Ectodermal cell (in vitro differentiated cells): Measurements from ENCODE around the gene MRPS34.

Source experiments
- H3K27ac ChIP-seq: 2 replicates; pipeline ENCODE4 v1.7.0; 2013; ENCODE audit warnings: mild to moderate bottlenecking, low read depth, low read length; ENCODE audit not compliant: insufficient read depth, poor library complexity, severe bottlenecking
- H3K27me3 ChIP-seq: 2 replicates; pipeline ENCODE4 v1.7.0; 2013; ENCODE audit warnings: mild to moderate bottlenecking, low read length; ENCODE audit not compliant: insufficient read depth, control insufficient read depth, poor library complexity, severe bottlenecking
- H3K36me3 ChIP-seq: one replicate; pipeline ENCODE4 v1.7.0; 2013; ENCODE audit warnings: low read length; ENCODE audit not compliant: control insufficient read depth, insufficient read depth
- H3K4me1 ChIP-seq: one replicate; pipeline ENCODE4 v1.7.0; 2013; ENCODE audit warnings: low read length; ENCODE audit not compliant: control insufficient read depth, insufficient read depth
- H3K4me3 ChIP-seq: 2 replicates; pipeline ENCODE4 v1.7.0; 2013; ENCODE audit warnings: low read depth, low read length, control low read depth; ENCODE audit not compliant: insufficient read depth
- H3K9me3 ChIP-seq: 2 replicates; pipeline ENCODE4 v1.7.0; 2013; ENCODE audit warnings: mild to moderate bottlenecking, low read length, moderate library complexity; ENCODE audit not compliant: control insufficient read depth
- WGBS, 2 experiments: methylation state at CpG; one replicate each; pipeline ENCODE4 v1.1.7; 2013; ENCODE audit warnings: missing lambda C conversion rate in 2 of 2; 5-methylcytosine and 5-hydroxymethylcytosine counted together

MRPS34 gene

GRCh38 chr16:1768767-1769401 is 4.0 kb downstream of the MRPS34 start:
- no peak overlapping the region for H3K27ac ChIP-seq
- H3K4me3 ChIP-seq, result no peak overlapping the region
- H3K36me3 ChIP-seq, result peaks cover 22% of the 10 kb centered on the region
- 92 to 93% methylated on average over 26 of the region's 26 CpGs for WGBS, 2 experiments
- peaks cover 10% of the 10 kb centered on the region for H3K4me1 ChIP-seq
- no peaks in the 10 kb centered on the region for H3K27me3 ChIP-seq
- no peaks in the 10 kb centered on the region for H3K9me3 ChIP-seq

GRCh38 chr16:1768061-1768766 is 4.7 kb downstream of the MRPS34 start:
- Histone ChIP-seq H3K27me3 (no peaks in the 10 kb centered on the region), H3K9me3 (no peaks in the 10 kb centered on the region), H3K4me3 (no peak overlapping the region), H3K4me1 (peaks cover 8% of the 10 kb centered on the region), H3K36me3 (peaks cover 22% of the 10 kb centered on the region), H3K27ac (no peak overlapping the region)
- WGBS, 2 experiments, result 92% methylated on average over 41 of the region's 41 CpGs

GRCh38 chr16:1767116-1767994 is 5.6 kb downstream of the MRPS34 start:
- Histone ChIP-seq H3K9me3 (no peaks in the 10 kb centered on the region), H3K4me3 (no peak overlapping the region), H3K4me1 (peaks cover 13% of the 10 kb centered on the region), H3K27me3 (no peaks in the 10 kb centered on the region), H3K36me3 (peaks cover 22% of the 10 kb centered on the region), H3K27ac (no peak overlapping the region)
- 94 to 95% methylated on average over 42 of the region's 42 CpGs for WGBS, 2 experiments

- H3K4me3 ChIP-seq, result no peak overlapping the region
- WGBS, 2 experiments, result 95 to 96% methylated on average over 18 of the region's 18 CpGs
- H3K27ac ChIP-seq, result no peak overlapping the region
- no peaks in the 10 kb centered on the region for H3K27me3 ChIP-seq
- peaks cover 22% of the 10 kb centered on the region for H3K36me3 ChIP-seq
- peaks cover 13% of the 10 kb centered on the region for H3K4me1 ChIP-seq
- H3K9me3 ChIP-seq, result no peaks in the 10 kb centered on the region
These were observed 6.2 kb downstream of the MRPS34 start for GRCh38 chr16:1766701-1767100.

- Histone ChIP-seq H3K27me3 (no peaks in the 10 kb centered on the region), H3K4me3 (no peak overlapping the region), H3K4me1 (peaks cover 13% of the 10 kb centered on the region), H3K9me3 (no peaks in the 10 kb centered on the region), H3K36me3 (peaks cover 22% of the 10 kb centered on the region), H3K27ac (no peak overlapping the region)
- WGBS, 2 experiments, result 94 to 95% methylated on average over 19 of the region's 19 CpGs
These were observed 6.7 kb downstream of the MRPS34 start for GRCh38 chr16:1766231-1766630.

GRCh38 chr16:1765826-1766225 is 7.1 kb downstream of the MRPS34 start:
- H3K4me1 ChIP-seq, result peaks cover 13% of the 10 kb centered on the region
- 93% methylated on average over 22 of the region's 22 CpGs for WGBS, 2 experiments
- H3K36me3 ChIP-seq, result peaks cover 22% of the 10 kb centered on the region
- H3K27ac ChIP-seq, result no peak overlapping the region
- H3K4me3 ChIP-seq, result no peak overlapping the region
- H3K27me3 ChIP-seq, result no peaks in the 10 kb centered on the region
- H3K9me3 ChIP-seq, result no peaks in the 10 kb centered on the region

GRCh38 chr16:1764971-1765370 is 8.0 kb downstream of the MRPS34 start:
- 96% methylated on average over 21 of the region's 21 CpGs for WGBS, 2 experiments
- Histone ChIP-seq H3K9me3 (no peaks in the 10 kb centered on the region), H3K36me3 (peaks cover 22% of the 10 kb centered on the region), H3K4me3 (no peak overlapping the region), H3K4me1 (peaks cover 8% of the 10 kb centered on the region), H3K27ac (no peak overlapping the region), H3K27me3 (no peaks in the 10 kb centered on the region)

- WGBS, 2 experiments, result 46 to 48% methylated on average over 81 of the region's 81 CpGs
- Histone ChIP-seq H3K27ac (no peak overlapping the region), H3K27me3 (no peaks in the 10 kb centered on the region), H3K4me3 (no peak overlapping the region), H3K4me1 (peaks cover 5% of the 10 kb centered on the region), H3K36me3 (peaks cover 22% of the 10 kb centered on the region), H3K9me3 (no peaks in the 10 kb centered on the region)
These were observed 9.1 kb downstream of the MRPS34 start for GRCh38 chr16:1763521-1764511.

GRCh38 chr16:1762879-1763520 is 9.9 kb downstream of the MRPS34 start:
- Histone ChIP-seq H3K4me1 (peaks cover 5% of the 10 kb centered on the region), H3K4me3 (no peak overlapping the region), H3K36me3 (peaks cover 23% of the 10 kb centered on the region), H3K27ac (no peak overlapping the region), H3K27me3 (no peaks in the 10 kb centered on the region), H3K9me3 (no peaks in the 10 kb centered on the region)
- 85 to 87% methylated on average over 24 of the region's 24 CpGs for WGBS, 2 experiments
